SU-DHL-6 (cell line): ENCODE data around the gene CRP.
"Not testable (repeated sequence)": the region's sequence is repeated elsewhere in the genome, so short reads cannot be mapped to it uniquely, and the experiment has no call there.

Experiments
- H2AFZ ChIP-seq: fragments of 200-600 bp; sonication (generic); 2 replicates; pipeline ENCODE4 v1.6.1; 2014; ENCODE audit warnings: low read depth, mild to moderate bottlenecking, moderate library complexity, mixed read lengths, antibody characterized with exemption, low read length; ENCODE audit not compliant: severe bottlenecking
- H3F3A ChIP-seq: fragments of 200-600 bp; shearing (Covaris generic); 2 replicates; pipeline ENCODE4 v1.6.0; 2016; ENCODE audit warnings: antibody characterized with exemption, mild to moderate bottlenecking; ENCODE audit not compliant: insufficient read depth
- H3K27ac ChIP-seq: fragments of 200-600 bp; sonication (generic); 2 replicates; pipeline ENCODE4 v1.5.1; 2016; ENCODE audit warnings: low read depth, mild to moderate bottlenecking, low read length, moderate library complexity, mixed read lengths
- H3K27me3 ChIP-seq: fragments of 200-600 bp; sonication (generic), shearing (Covaris generic); 2 replicates; pipeline ENCODE4 v1.6.0; 2014; ENCODE audit warnings: mild to moderate bottlenecking, low read length
- H3K36me3 ChIP-seq: fragments of 200-600 bp; sonication (generic); 2 replicates; pipeline ENCODE4 v1.6.1; 2014; ENCODE audit warnings: mild to moderate bottlenecking, low read length, mixed read lengths
- H3K4me2 ChIP-seq: fragments of 300-600, 200-600 bp; shearing (Covaris generic), sonication (generic); 2 replicates; pipeline ENCODE4 v1.6.0; 2014; ENCODE audit warnings: low read length, low read depth, mild to moderate bottlenecking; ENCODE audit not compliant: poor library complexity, severe bottlenecking
- H3K4me3 ChIP-seq: fragments of 200-600 bp; sonication (generic); 2 replicates; pipeline ENCODE4 v1.5.1; 2014; ENCODE audit warnings: antibody characterized with exemption, low read length, mild to moderate bottlenecking, mixed read lengths; ENCODE audit not compliant: insufficient read depth, poor library complexity, severe bottlenecking
- H3K79me2 ChIP-seq: fragments of 200-600 bp; sonication (generic); 2 replicates; pipeline ENCODE4 v1.6.1; 2014; ENCODE audit warnings: mild to moderate bottlenecking, low read length, moderate library complexity; ENCODE audit not compliant: insufficient read depth
- H3K9ac ChIP-seq: fragments of 200-600 bp; sonication (generic); 2 replicates; pipeline ENCODE4 v1.7.0; 2014; ENCODE audit warnings: mild to moderate bottlenecking, low read length
- H3K9me2 ChIP-seq: fragments of 200-600 bp; sonication (generic); replicated peaks from 2 replicates; pipeline ENCODE4 v1.6.1; 2014; ENCODE audit warnings: low read length; ENCODE audit not compliant: insufficient read depth
- H3K9me3 ChIP-seq: fragments of 200-600 bp; sonication (generic); 2 replicates; pipeline ENCODE4 v1.6.1; 2014; ENCODE audit warnings: low read length, mixed read lengths; ENCODE audit not compliant: insufficient read depth
- H4K20me1 ChIP-seq: fragments of 200-600 bp; sonication (generic); 2 replicates; pipeline ENCODE4 v1.6.1; 2014; ENCODE audit warnings: low read depth, mild to moderate bottlenecking, antibody characterized with exemption, low read length, moderate library complexity, mixed read lengths
- CTCF ChIP-seq: fragments of 200-600 bp; sonication (generic); IDR thresholded peaks from one replicate; pipeline ENCODE4 v1.5.1; 2017; ENCODE audit warnings: antibody characterized with exemption, mild to moderate bottlenecking, low read length, moderate library complexity; ENCODE audit not compliant: insufficient read depth, poor library complexity, severe bottlenecking
- EZH2phosphoT487 ChIP-seq: fragments of 200-600 bp; sonication (generic), shearing (Covaris generic); conservative IDR thresholded peaks from 2 replicates; pipeline ENCODE4 v1.6.1; 2018; ENCODE audit warnings: mild to moderate bottlenecking, antibody characterized with exemption, low read length, moderate library complexity, mixed read lengths

The CRP gene

GRCh38 chr1:159746666-159747065, 32.3 kb upstream of the CRP start:
- Histone ChIP-seq H3K9ac (no peak overlapping the region), H3K9me3 (no peaks in the 10 kb centered on the region), H3K36me3 (no peaks in the 10 kb centered on the region), H3F3A (no peaks in the 10 kb centered on the region), H3K79me2 (no peaks in the 10 kb centered on the region), H2AFZ (no peak overlapping the region), H3K4me3 (no peak overlapping the region), H3K9me2 (no peaks in the 10 kb centered on the region), H4K20me1 (no peaks in the 10 kb centered on the region), H3K27ac (no peak overlapping the region), H3K4me2 (no peak overlapping the region), H3K27me3 (no peaks in the 10 kb centered on the region)
- TF ChIP-seq EZH2phosphoT487, result no peak
- no peak for TF ChIP-seq CTCF

GRCh38 chr1:159743651-159744410, 29.4 kb upstream of the CRP start:
- H3K9me2 ChIP-seq, result no peaks in the 10 kb centered on the region
- no peak overlapping the region for H3K4me2 ChIP-seq
- no peaks in the 10 kb centered on the region for H3K27me3 ChIP-seq
- no peaks in the 10 kb centered on the region for H3F3A ChIP-seq
- H2AFZ ChIP-seq, result no peak overlapping the region
- H4K20me1 ChIP-seq, result no peaks in the 10 kb centered on the region
- H3K27ac ChIP-seq, result no peak overlapping the region
- no peak overlapping the region for H3K9ac ChIP-seq
- no peaks in the 10 kb centered on the region for H3K79me2 ChIP-seq
- TF ChIP-seq CTCF, result no peak
- TF ChIP-seq EZH2phosphoT487, result no peak
- no peak overlapping the region for H3K4me3 ChIP-seq
- H3K9me3 ChIP-seq, result no peaks in the 10 kb centered on the region
- H3K36me3 ChIP-seq, result no peaks in the 10 kb centered on the region

GRCh38 chr1:159737238-159737916, 23.0 kb upstream of the CRP start:
- Histone ChIP-seq H4K20me1 (no peaks in the 10 kb centered on the region), H3K4me3 (no peak overlapping the region), H3K36me3 (no peaks in the 10 kb centered on the region), H3K79me2 (no peaks in the 10 kb centered on the region), H2AFZ (no peak overlapping the region), H3F3A (no peaks in the 10 kb centered on the region), H3K4me2 (no peak overlapping the region), H3K9me2 (no peaks in the 10 kb centered on the region), H3K9me3 (no peaks in the 10 kb centered on the region), H3K9ac (no peak overlapping the region), H3K27me3 (no peaks in the 10 kb centered on the region), H3K27ac (no peak overlapping the region)
- TF ChIP-seq CTCF, result no peak
- TF ChIP-seq EZH2phosphoT487, result no peak

GRCh38 chr1:159723188-159723587, 8.8 kb upstream of the CRP start:
- H2AFZ ChIP-seq, H3K27me3 ChIP-seq, H3K27ac ChIP-seq, H3K9me2 ChIP-seq, H3K4me2 ChIP-seq, H3K9me3 ChIP-seq, H3K79me2 ChIP-seq, H3K36me3 ChIP-seq, H4K20me1 ChIP-seq, H3F3A ChIP-seq, H3K4me3 ChIP-seq, H3K9ac ChIP-seq: not testable (repeated sequence)
